GM12875 (cell line): ENCODE data around the gene TAX1BP3.

Experiments
- H3K4me3 ChIP-seq: one replicate; pipeline ENCODE4 v1.5.1; 2011; ENCODE audit warnings: low read depth, low read length, control low read depth
- TF ChIP-seq, protein P1 (sequence below): IDR thresholded peaks from 2 replicates; pipeline ENCODE4 v1.5.1; 2011; ENCODE audit warnings: low read depth, mild to moderate bottlenecking, control low read depth, inconsistent platforms, low read length, moderate library complexity, borderline replicate concordance; ENCODE audit not compliant: insufficient read depth

The TAX1BP3 gene

DNA sequence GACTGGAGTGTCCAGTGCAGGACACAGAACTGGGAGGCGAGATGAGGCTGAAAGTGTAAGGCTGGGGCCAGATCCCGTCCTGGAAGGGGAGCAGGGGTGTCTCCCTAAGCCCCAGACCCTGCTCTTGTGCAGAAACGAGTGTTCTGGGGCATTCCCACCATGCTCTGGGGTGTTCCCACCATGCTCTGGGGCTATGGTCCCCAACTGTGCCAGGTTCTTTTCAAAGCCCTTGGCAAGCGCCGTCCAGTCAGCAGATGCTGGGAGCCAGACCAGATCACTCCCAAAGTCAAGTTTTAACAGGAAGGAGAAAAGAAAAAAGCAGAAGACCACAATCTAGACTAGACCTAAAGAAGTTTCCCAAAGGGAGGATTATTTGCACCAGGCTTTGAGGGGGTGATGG is 2.5 kb downstream of the TAX1BP3 start:
- TF ChIP-seq, protein P1, sequence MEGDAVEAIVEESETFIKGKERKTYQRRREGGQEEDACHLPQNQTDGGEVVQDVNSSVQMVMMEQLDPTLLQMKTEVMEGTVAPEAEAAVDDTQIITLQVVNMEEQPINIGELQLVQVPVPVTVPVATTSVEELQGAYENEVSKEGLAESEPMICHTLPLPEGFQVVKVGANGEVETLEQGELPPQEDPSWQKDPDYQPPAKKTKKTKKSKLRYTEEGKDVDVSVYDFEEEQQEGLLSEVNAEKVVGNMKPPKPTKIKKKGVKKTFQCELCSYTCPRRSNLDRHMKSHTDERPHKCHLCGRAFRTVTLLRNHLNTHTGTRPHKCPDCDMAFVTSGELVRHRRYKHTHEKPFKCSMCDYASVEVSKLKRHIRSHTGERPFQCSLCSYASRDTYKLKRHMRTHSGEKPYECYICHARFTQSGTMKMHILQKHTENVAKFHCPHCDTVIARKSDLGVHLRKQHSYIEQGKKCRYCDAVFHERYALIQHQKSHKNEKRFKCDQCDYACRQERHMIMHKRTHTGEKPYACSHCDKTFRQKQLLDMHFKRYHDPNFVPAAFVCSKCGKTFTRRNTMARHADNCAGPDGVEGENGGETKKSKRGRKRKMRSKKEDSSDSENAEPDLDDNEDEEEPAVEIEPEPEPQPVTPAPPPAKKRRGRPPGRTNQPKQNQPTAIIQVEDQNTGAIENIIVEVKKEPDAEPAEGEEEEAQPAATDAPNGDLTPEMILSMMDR, result no peak
- no peak overlapping the region for H3K4me3 ChIP-seq

DNA sequence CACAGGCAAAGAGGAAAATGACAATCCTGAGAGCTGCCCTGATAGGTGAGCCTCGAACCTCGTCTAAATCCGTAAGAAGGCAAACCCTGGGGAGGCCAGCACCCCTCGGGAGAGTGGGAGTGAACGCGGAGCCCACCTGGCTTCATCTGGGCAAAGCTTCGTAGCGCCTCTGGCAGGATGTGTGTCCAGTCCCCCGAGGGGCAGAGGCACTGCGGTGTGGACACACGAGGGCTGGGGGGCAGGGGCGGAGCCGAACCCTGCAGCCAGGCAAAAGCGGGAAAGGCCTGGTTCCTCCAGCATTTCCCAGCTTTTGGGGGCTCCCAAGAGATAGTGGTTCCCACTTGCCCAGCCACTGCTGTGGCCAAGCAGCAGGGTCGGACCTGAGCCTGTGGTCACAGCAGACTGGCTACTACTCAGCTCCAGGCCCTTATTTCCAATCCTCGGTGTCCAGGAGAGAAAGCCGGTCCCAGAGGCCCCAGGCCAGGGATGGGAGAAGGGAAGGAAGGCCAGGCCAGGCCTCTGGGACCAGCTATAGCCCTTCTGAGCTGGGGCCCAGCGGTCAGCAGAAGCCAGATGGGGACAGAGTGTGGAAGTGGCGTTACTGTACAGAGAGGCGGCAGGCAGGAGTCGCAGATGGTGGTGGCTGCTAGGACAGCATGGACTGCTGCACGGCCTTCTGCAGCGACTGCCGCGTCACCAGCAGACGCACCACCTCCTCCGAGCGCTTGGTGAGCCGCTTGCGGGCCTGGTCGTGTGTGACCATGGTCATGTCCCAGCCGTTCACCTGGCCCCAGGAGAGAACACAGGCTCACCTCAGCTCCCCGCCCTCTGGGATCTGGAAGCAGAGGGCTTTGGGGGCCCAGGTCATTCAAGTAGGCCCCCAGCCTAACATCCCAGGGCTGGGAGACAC is 5.0 kb downstream of the TAX1BP3 start:
- no peak overlapping the region for H3K4me3 ChIP-seq
- TF ChIP-seq, protein P1, result no peak

DNA sequence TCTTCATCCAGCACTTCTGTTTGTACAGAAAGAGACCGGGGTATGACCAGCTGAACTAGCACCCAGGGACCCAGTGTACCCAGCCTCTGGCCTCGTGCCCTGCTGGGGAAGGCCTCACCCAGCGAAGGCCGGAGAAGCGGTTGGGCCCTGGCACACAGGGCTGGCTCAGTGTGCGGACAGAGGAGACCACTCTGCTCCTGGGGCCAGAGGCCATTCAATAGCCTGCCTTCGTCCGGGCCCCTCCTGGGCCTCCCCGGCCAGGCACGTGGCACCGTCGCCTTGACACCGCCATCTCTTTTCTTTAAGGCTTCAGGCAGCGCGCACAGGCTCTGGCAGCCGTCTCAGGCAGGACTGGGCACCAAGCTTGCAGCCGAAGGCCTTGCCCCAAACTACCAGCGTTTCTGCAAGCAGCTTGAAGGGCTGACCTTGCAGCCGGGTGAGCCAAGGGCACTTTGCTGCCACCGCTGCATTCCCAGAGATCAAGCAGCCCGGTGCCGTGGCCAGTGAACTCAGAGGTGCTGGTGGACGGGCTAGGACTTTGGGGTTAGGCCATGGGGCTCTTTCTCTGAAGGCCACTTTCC is 8.0 kb downstream of the TAX1BP3 start:
- H3K4me3 ChIP-seq, result no peak overlapping the region
- TF ChIP-seq, protein P1, result no peak

DNA sequence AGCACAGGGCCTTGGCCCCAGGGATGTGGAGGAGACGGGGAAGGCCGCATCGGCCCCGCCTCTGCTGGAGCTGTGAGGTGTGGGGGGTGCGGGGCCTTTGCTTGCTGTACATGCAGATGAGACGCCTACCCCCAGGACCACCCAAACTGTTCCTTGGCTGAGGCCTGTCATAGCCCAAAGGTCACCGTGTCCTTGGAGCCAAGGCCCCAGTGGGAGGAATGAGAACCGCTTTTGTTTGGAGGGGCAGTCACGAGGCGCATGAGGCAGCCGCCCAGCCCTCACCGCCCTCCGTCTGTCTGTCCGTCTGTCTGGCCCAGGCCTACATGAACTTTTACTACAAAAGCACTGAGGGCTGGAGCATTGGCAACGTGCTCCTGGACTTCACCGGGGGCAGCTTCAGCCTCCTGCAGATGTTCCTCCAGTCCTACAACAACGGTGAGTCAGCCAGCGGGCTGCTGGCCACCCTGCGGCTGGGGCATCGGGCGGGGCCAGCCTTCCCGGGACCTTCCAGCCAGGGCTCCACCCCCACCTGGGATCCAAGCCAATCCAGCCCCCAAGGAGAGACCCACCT is 8.8 kb downstream of the TAX1BP3 start:
- TF ChIP-seq, protein P1, result no peak
- no peak overlapping the region for H3K4me3 ChIP-seq

DNA sequence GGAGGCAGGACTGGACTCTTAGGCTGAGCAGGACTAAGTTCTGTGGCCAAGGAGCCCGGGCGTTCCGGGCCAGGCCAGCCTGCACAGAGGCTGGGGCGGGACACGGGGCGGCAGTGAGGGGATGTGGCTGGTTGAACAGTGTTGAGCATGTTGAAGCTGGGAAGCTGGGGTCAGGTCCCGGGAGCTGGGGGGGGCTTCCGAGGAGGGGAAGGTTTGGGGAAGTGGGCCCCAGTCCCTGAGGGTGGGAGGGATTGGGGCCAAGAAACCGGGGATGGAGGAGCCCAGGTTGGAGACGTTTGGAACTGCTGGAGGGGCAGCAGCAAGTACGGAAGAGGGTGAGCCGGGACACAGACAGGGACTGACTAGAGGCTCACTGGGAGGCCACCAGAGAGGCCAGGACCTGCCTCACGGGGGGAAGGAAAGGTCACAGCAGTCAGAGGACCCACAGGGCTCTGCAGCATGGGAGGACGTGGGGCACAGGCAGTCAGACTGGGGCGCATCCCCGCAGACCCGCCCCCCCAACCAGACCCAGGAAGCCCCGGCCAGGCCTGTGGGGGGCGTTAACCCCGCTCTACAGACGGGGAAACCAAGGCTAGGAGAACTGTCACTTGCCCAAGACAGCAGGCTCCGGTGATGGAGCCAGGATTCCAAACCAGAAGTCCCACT is 9.5 kb downstream of the TAX1BP3 start:
- TF ChIP-seq, protein P1, result no peak
- H3K4me3 ChIP-seq, result no peak overlapping the region

DNA sequence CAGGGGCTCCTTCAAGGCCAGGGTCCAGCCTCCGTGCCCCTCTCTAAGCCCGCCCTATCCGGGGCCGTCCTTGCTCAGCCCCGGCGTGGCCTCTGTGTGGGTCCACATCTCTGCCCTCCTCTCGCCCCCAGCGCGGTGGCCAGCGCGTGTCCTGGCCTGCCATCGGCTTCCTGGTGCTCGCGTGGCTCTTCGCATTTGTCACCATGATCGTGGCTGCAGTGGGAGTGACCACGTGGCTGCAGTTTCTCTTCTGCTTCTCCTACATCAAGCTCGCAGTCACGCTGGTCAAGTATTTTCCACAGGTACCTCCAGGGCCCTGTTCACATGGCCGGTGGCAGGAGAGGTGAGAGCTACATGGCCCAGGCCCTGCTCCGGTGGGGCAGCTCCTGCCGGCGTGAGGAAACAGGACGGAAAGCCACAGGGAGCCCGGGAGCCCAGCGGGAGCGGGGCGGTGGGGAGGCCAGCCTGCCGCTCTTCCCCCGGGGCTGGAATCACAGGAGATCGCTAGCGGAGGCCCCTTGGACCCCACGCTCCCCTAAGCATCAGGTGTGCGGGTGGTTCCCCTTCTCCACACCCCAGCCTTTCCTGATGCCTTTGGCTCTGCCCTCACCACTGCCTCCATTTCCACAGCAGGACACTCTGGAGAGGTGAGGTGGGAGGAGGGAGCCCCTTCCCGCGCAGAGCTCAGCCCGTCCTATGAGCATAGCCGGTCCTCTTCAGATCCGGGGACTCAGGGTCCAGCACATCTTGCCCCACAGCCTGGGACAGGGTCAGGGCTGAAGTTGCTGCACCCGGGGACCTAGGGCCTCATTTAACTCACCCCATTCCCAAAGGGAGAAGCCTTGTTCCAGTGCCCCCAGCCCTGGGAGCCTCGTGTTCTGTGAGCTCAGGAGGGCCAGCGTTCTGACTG is 10.2 kb downstream of the TAX1BP3 start:
- TF ChIP-seq, protein P1, result no peak
- no peak overlapping the region for H3K4me3 ChIP-seq
